GM12891 (cell line): Measurements from ENCODE around the gene SORCS2.

ENCODE experiments used
- DNase-seq: peaks from one replicate; pipeline ENCODE4 v3.0.0; 2011; ENCODE audit warnings: low spot score; ENCODE audit not compliant: insufficient read length
- FAIRE-seq: peaks from 2 replicates; lab custom pipeline; 2011; peaks lifted over from hg19 to GRCh38; lab: Jason Lieb, UNC
- PAX5 ChIP-seq: IDR thresholded peaks from 2 replicates; pipeline ENCODE4 v1.6.1; 2011; ENCODE audit warnings: low read length, moderate library complexity, mild to moderate bottlenecking; ENCODE audit not compliant: insufficient read depth, severe bottlenecking
- POLR2A ChIP-seq: IDR thresholded peaks from 2 replicates; pipeline ENCODE4 v1.6.1; 2011; ENCODE audit warnings: low read depth, low read length, control low read depth
- POLR2AphosphoS5 ChIP-seq: IDR thresholded peaks from 2 replicates; pipeline ENCODE4 v1.6.1; 2011; ENCODE audit warnings: low read depth, low read length, control low read depth
- POU2F2 ChIP-seq: IDR thresholded peaks from 2 replicates; pipeline ENCODE4 v1.6.1; 2011; ENCODE audit warnings: low read depth, mild to moderate bottlenecking, control low read depth, low read length, moderate library complexity
- SPI1 ChIP-seq: IDR thresholded peaks from 2 replicates; pipeline ENCODE4 v1.6.1; 2011; ENCODE audit warnings: low read depth, low read length, control low read depth
- TAF1 ChIP-seq: IDR thresholded peaks from 2 replicates; pipeline ENCODE4 v1.6.1; 2011; ENCODE audit warnings: low read depth, low read length, control low read depth

The SORCS2 gene

GRCh38 chr4:7457201-7458065, 265.1 kb downstream of the SORCS2 start:
- no peak for DNase-seq
- no peak for FAIRE-seq
- TF ChIP-seq SPI1 = no peak
- TF ChIP-seq POLR2AphosphoS5 = no peak
- no peak for TF ChIP-seq POU2F2
- no peak for TF ChIP-seq PAX5
- no peak for TF ChIP-seq TAF1
- no peak for TF ChIP-seq POLR2A

GRCh38 chr4:7458066-7458425, 265.7 kb downstream of the SORCS2 start:
- TF ChIP-seq POLR2AphosphoS5 = no peak
- TF ChIP-seq TAF1 = no peak
- TF ChIP-seq POLR2A = no peak
- no peak for TF ChIP-seq POU2F2
- FAIRE-seq = no peak

DNA sequence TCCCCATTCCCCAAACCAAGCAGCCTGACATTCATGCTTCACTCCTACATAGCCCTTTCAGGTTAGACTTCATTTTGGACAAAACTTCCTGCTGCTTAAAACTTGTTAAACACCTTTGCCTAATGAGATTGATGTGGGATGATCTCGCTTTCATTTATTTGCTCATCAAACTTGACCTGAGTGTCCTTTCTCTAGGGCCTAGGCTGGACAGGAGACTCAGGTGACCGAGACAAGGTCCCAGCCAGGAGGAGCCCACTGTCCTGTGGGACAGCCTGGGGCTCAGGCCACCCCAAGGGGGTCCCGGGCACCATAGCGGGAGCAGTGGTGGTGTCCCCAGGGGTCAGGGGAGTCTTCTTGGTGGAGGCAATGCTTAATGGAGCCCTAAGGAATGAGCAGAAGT, 266.1 kb downstream of the SORCS2 start:
- no peak for DNase-seq
- no peak for TF ChIP-seq PAX5
- TF ChIP-seq POLR2A = no peak
- TF ChIP-seq TAF1 = no peak
- TF ChIP-seq SPI1 = no peak
- no peak for TF ChIP-seq POLR2AphosphoS5
- no peak for TF ChIP-seq POU2F2
- no peak for FAIRE-seq

More at GRCh38 chr4:7458066-7458425, 265.7 kb downstream of the SORCS2 start:
- no peak for DNase-seq

DNA sequence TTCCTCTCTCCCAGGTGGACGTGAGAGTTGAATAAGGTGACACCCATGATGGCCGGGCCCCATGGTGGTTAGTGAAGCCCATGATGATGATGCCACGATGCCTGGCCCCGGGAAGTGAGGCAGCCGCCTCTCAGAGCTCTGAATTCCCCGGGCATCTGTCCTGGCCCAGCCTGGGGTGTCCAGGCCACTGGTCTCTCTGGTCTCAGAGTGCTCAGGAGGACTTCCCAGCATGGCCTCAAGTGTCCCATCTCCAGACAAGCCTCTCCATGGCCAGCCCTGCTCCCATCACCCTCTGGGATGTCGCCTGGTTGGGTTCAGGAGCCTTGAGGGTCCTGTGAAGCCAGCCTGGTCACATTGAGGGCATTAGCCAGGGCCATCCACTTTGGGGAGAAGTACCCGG, 267.1 kb downstream of the SORCS2 start:
- DNase-seq = no peak
- FAIRE-seq = no peak
- TF ChIP-seq POU2F2 = no peak
- TF ChIP-seq PAX5 = no peak
- TF ChIP-seq TAF1 = no peak
- TF ChIP-seq SPI1 = no peak
- no peak for TF ChIP-seq POLR2AphosphoS5
- no peak for TF ChIP-seq POLR2A

DNA sequence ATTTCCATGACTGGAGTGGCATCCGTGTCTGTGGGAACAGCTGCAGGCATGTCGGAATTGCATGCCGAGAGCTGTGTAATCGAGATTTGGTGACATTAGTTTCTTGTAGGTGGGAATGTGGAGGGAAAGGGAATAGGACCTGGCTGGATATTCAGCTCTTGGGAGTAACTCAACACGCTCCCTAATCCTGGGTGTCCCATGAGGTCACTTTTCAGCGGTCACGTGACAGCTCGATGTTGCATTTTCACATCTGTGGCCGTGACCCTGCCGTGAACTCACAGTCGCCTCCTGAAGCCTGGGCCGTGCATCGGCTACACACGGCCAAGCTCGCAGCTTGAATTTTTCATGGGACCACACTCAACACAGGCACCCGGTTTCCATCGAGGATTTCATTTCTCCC, 268.2 kb downstream of the SORCS2 start:
- DNase-seq (no peak), FAIRE-seq (no peak)

DNA sequence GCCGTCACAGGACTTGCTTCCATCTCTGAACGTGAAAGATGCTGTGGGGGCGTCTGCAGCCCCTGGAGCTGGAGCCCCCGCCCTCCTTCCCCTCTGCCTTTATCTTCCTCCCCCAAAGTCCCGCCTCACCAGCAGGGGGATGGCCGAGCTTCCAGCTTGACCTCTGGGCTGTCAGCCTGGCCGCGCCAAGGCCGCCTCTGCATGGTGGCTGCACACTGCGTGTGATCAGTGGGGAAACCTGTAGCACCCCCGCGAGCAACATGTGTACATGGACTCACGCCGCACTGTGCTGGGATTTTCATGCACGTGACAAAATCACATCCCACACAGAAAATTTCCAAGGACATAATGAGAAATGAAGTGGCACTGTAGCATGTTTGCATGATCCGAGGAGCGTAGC, 268.9 kb downstream of the SORCS2 start:
- FAIRE-seq (no peak), DNase-seq (no peak)
- no peak for TF ChIP-seq PAX5
- TF ChIP-seq TAF1 = no peak
- no peak for TF ChIP-seq POLR2A
- no peak for TF ChIP-seq POU2F2
- TF ChIP-seq POLR2AphosphoS5 = no peak

More for the DNA sequence above, 268.2 kb downstream of the SORCS2 start:
- TF ChIP-seq POLR2AphosphoS5 = no peak
- TF ChIP-seq SPI1 = no peak
- no peak for TF ChIP-seq POLR2A
- TF ChIP-seq PAX5 = no peak
- no peak for TF ChIP-seq TAF1
- no peak for TF ChIP-seq POU2F2

GRCh38 chr4:7462509-7462971, 270.2 kb downstream of the SORCS2 start:
- no peak for DNase-seq
- no peak for FAIRE-seq
- TF ChIP-seq POLR2A = no peak

- no peak for FAIRE-seq
- TF ChIP-seq POLR2AphosphoS5 = no peak
- no peak for TF ChIP-seq POLR2A
- TF ChIP-seq POU2F2 = no peak
- TF ChIP-seq PAX5 = no peak
- no peak for TF ChIP-seq SPI1
- no peak for TF ChIP-seq TAF1
These were observed 271.4 kb downstream of the SORCS2 start for GRCh38 chr4:7463566-7464258.

GRCh38 chr4:7464259-7464655, 271.9 kb downstream of the SORCS2 start:
- FAIRE-seq = no peak

More at GRCh38 chr4:7463566-7464258, 271.4 kb downstream of the SORCS2 start:
- no peak for DNase-seq

GRCh38 chr4:7465017-7465416, 272.7 kb downstream of the SORCS2 start:
- no peak for TF ChIP-seq POLR2A
- TF ChIP-seq TAF1 = no peak
- no peak for TF ChIP-seq POLR2AphosphoS5
- no peak for TF ChIP-seq PAX5
- TF ChIP-seq SPI1 = no peak
- no peak for TF ChIP-seq POU2F2
- DNase-seq = no peak
- FAIRE-seq = no peak

More at GRCh38 chr4:7464259-7464655, 271.9 kb downstream of the SORCS2 start:
- DNase-seq = no peak
- TF ChIP-seq PAX5 = no peak
- no peak for TF ChIP-seq POLR2AphosphoS5
- TF ChIP-seq POU2F2 = no peak
- TF ChIP-seq POLR2A = no peak
- TF ChIP-seq TAF1 = no peak
